Measurements from ENCODE around the gene TACC2.
"Not testable (repeated sequence)": the region's sequence is repeated elsewhere in the genome, so short reads cannot be mapped to it uniquely, and the experiment has no call there.

The TACC2 gene

GRCh38 chr10:121988361-121989324 lies at the start of gene TACC2:
Gene TACC2, plus strand, starts transcription at chr10:121989163. Its CDS starts 32,819 bp downstream, at chr10:122021982.
- no peak for DNase-seq

GRCh38 chr10:121941532-121941931 lies 47.4 kb upstream of the TACC2 start:
- DNase-seq = no peak

- peak; percentile 49 for DNase-seq
Observed at GRCh38 chr10:121942749-121943416, 46.1 kb upstream of the TACC2 start.

- no peak for DNase-seq
Observed at GRCh38 chr10:121947343-121948330, 41.3 kb upstream of the TACC2 start.

- no peak for DNase-seq
Observed at GRCh38 chr10:121949049-121949448, 39.9 kb upstream of the TACC2 start.

GRCh38 chr10:121949451-121949850 lies 39.5 kb upstream of the TACC2 start:
- no peak for DNase-seq

GRCh38 chr10:121952226-121952625 lies 36.7 kb upstream of the TACC2 start:
- no peak for DNase-seq

GRCh38 chr10:121956111-121957061 lies 32.6 kb upstream of the TACC2 start:
- DNase-seq = no peak

GRCh38 chr10:121959671-121960070 lies 29.3 kb upstream of the TACC2 start:
- no peak for DNase-seq

GRCh38 chr10:121961456-121961855 lies 27.5 kb upstream of the TACC2 start:
- DNase-seq = no peak

- DNase-seq = no peak
Observed at GRCh38 chr10:121965996-121966395, 23.0 kb upstream of the TACC2 start.

GRCh38 chr10:121969086-121969485 lies 19.9 kb upstream of the TACC2 start:
- not testable (repeated sequence) for DNase-seq

- no peak for DNase-seq
Observed at GRCh38 chr10:121974019-121974534, 14.9 kb upstream of the TACC2 start.

GRCh38 chr10:121974535-121975294 lies 14.2 kb upstream of the TACC2 start, which contains the start of gene NSMCE4A:
Gene NSMCE4A, minus strand, starts transcription at chr10:121975217. Its CDS starts 52 bp downstream, at chr10:121975165.
- DNase-seq = peak; percentile 91

GRCh38 chr10:121975295-121976086 lies 13.5 kb upstream of the TACC2 start:
- DNase-seq = peak; percentile 36

- DNase-seq = no peak
Observed at GRCh38 chr10:121976607-121977006, 12.4 kb upstream of the TACC2 start.

- no peak for DNase-seq
Observed at GRCh38 chr10:121978511-121978910, 10.5 kb upstream of the TACC2 start.

GRCh38 chr10:121981346-121981745 lies 7.6 kb upstream of the TACC2 start:
- DNase-seq = no peak

GRCh38 chr10:121983852-121984251 lies 5.1 kb upstream of the TACC2 start:
- DNase-seq = no peak
